Measurements from ENCODE around the gene HK3.

Gene HK3

DNA sequence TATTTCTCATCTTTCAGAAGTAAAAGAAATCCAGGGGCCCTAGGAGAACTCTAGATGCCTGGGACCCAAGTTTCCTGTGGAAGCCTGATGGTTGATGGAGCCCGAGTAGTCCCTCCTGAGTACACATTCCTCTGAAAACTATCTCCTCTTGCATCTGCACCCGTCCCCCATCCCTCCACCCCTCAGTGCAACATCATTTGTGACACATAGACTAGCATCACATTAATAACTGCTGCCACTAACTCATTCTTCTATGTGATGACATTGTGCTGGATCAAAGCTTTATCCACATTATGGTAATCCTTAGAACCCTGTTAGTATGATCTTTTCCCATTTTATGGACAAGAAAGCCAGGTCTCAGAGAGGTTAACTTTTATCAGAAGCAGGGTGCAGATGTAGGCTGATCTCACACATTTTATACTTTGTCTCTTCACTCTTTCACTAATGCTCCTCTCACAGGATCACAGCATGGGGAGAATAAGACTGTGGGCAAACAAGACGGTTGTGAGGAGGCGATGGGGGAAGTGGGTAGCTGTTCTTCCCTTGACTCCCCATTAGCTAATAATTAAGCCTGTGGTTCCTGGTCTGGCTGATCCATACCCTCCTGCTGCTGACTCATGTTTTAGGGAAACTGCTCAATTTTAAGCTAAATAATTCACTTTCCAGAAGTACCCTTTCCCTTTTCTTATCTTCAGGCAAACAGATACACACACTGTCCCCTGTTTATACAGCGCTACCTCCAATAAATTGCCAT lies 3.9 kb upstream of the HK3 start:
- no peak for DNase-seq (ENCODE audit: low spot score)

DNA sequence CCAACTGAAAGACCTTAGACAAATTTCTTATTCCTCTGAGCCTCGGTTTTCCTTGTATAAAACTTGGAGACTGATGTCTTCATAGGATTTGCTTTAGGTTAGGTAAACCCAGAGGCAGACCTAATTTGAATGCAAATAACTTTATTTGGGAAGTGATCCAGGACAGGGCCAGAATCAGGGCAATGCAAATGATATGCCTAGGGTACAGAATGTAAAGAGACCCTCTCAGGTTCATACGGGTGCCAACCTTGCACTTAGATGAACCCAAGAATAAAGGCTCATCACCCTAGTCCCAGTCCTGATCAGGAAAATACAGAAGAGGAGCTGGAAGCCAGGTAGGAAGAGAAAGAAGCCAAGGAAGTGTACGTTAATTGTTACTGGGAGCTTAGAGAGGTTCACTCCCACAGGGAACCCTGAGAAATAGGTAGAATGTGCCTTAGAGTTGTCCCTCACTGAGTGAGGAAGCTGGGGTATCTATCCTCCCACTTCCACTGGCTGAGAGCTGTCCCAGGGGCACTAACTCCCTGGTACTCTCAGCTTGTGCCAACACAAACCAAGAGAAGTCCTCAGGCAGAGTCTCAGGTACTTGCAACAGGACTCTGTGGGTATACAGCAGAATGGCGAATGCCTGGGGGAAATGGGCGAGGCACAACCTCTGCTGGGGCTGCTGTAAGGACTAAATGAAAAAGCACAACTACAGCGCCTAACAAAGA lies 3.1 kb upstream of the HK3 start:
- no peak for DNase-seq (ENCODE audit: low spot score)

- no peak for DNase-seq (ENCODE audit: low spot score)
These were observed 2.3 kb upstream of the HK3 start for GRCh38 chr5:176901260-176902101.

- DNase-seq (ENCODE audit: low spot score), result no peak
These were observed 1.6 kb upstream of the HK3 start for GRCh38 chr5:176900780-176901204.

- no peak for DNase-seq (ENCODE audit: low spot score)
These were observed 1.0 kb upstream of the HK3 start for GRCh38 chr5:176899946-176900779.

DNA sequence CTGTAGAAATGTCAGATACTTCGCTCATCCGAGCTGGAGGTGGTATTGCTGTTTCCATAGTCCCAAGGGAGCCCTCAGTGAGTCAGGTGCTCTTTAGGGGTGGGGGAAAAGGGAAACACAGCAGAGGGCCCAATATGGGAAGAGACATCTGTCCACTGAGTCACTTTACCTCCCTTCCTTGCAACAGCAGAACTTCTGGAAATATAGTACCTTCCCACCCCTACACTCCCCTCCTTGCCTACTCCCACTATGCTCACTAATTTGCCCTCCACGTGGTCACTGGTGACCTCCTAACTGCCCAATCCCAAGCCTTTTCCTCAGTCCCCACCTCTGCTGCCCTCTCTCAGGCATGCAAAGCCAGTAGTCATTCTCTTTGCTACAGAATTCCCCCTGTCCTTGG lies 1.9 kb downstream of the HK3 start:
- no peak for DNase-seq (ENCODE audit: low spot score)

- DNase-seq (ENCODE audit: low spot score), result no peak
These were observed 3.3 kb downstream of the HK3 start for GRCh38 chr5:176895831-176896230.

- no peak for DNase-seq (ENCODE audit: low spot score)
These were observed 4.8 kb downstream of the HK3 start for GRCh38 chr5:176894298-176894697.

- no peak for DNase-seq (ENCODE audit: low spot score)
These were observed 6.5 kb downstream of the HK3 start for GRCh38 chr5:176892663-176893062.

GRCh38 chr5:176891331-176891958 lies 7.7 kb downstream of the HK3 start:
- no peak for DNase-seq (ENCODE audit: low spot score)

GRCh38 chr5:176890455-176891330 lies 8.5 kb downstream of the HK3 start:
- no peak for DNase-seq (ENCODE audit: low spot score)

DNA sequence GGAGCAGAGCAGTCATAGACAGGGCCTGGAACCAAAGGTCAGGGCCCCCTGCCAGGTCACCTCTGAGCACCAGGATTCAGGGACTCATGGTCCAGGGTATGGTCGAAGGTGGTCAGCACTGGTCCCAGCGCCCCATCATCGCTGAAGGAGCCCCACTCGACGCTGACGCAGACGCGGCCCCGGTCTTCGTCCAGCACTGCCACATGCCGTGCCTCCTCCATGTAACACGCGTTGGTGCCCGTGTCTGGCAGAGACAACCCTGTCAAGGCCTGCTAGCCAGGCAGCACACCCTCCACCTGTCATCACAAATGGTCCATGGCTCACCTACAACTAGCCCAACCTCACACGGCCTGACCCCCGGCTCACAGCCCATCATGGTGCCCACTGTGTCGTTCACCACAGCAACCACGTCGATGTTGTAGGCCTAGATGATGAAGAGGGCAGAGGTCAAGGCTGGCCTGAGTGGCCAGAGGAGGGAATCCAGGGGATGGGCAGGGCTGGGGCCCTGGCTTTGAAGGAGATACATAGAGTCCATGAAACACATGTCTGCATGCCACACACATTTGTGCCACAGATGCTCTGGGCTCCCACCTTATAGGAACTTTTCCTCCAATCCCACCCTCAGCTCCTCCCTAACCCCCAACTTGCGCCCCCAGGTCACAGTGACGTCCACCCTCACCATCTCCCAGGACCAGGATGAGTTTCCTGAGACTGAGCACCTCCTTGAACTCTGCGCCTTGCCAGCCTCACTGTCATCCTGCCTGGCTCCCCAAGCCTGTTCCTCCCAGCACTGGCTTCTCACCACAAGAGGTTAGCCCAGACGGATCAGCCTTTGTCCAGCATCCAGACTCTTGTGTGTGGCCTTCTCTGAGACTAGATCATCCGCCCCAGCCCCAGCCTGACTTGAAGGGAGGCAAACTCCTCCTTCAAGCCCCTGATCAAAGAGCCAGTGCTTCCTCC lies 9.5 kb downstream of the HK3 start:
- DNase-seq (ENCODE audit: low spot score), result no peak

GRCh38 chr5:176888865-176889165 lies 10.3 kb downstream of the HK3 start:
- DNase-seq (ENCODE audit: low spot score), result no peak

GRCh38 chr5:176888016-176888864 lies 10.9 kb downstream of the HK3 start:
- DNase-seq (ENCODE audit: low spot score), result no peak

GRCh38 chr5:176887252-176887849 lies 11.8 kb downstream of the HK3 start:
- no peak for DNase-seq (ENCODE audit: low spot score)

DNA sequence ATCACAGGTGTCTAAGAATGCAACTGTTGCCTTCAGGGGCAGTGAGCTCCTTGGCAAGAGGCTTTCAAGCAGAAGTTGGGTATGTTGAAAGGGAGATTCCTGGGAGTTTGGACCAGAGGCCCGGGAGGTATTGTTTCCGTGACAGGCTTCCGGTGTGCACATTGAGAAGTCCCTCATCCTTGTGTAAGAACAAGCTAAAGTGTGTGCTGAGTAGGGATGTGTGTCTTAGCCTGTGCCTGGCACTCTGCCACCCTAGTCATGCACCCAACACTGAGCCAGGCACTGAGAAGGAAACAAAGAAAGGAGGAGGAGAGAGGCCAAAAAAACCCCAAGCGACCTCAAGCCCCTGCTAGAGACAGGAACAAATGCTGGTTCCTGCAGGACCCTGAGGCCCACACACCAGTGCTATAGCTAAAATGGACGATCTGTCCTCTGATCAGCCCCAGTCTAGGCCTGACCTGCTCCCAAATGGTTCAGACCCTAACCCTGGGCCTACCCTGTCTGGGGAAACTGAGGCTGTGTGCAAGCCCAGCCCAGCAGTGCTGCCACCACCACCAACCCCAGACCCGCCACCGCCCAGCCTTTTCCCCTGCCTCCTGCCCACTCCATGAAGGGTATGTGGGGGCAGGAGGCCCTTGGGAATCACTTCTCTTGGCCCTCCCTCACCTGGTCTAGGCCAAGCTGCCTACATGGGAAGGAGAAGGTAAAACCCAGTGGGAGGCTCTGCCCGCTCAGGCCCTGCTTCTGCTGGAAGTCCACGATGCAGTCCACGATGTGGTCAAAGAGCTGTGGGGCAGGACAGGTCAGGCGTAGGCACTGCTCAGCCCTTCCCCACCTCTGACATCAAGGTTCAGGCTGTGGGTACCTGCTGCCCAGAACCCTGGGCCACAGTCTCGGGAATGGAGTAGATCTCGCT lies 12.6 kb downstream of the HK3 start:
- no peak for DNase-seq (ENCODE audit: low spot score)

DNA sequence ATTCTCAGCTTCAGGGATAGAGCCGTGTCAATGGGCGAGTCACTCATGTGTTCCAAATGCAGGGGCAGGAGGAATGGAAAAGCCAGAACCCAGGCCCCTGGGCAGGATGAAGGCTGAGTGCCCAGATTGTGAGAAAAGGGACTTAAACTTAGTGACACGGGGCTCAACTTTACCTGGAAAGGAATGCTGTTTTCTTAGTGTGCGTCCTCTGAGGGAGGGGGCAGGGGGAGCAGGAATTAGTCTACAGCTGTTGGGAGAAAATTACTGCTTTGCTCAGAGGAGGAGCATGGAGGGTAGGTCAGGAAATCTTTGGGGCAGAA lies 14.6 kb downstream of the HK3 start:
- DNase-seq (ENCODE audit: low spot score), result no peak
